GM21619 (cell line): ENCODE data around the gene C6orf120.
A peak's percentile ranks its signal among the peaks of the same experiment; 100 is the strongest.
"Not testable (repeated sequence)": the region's sequence is repeated elsewhere in the genome, so short reads cannot be mapped to it uniquely, and the experiment has no call there.

Experiments used
- ATAC-seq: cut with Tn5 transposase; IDR thresholded peaks from one replicate; pipeline ENCODE4 v1.9.1; 2021; ENCODE audit not compliant: unreplicated experiment

Gene C6orf120

GRCh38 chr6:169678342-169678741 is 23.6 kb upstream of the C6orf120 start:
- no peak for ATAC-seq

- ATAC-seq = no peak
Observed at GRCh38 chr6:169684056-169684455, 17.9 kb upstream of the C6orf120 start.

- no peak for ATAC-seq
Observed at GRCh38 chr6:169685860-169686259, 16.1 kb upstream of the C6orf120 start.

GRCh38 chr6:169689287-169689686 is 12.6 kb upstream of the C6orf120 start:
- ATAC-seq = no peak

- ATAC-seq = no peak
Observed at GRCh38 chr6:169691260-169691659, 10.7 kb upstream of the C6orf120 start.

GRCh38 chr6:169692516-169692915 is 9.4 kb upstream of the C6orf120 start:
- ATAC-seq = no peak

GRCh38 chr6:169695131-169695530 is 6.8 kb upstream of the C6orf120 start:
- ATAC-seq = no peak

- ATAC-seq = not testable (repeated sequence)
Observed at GRCh38 chr6:169697115-169697514, 4.8 kb upstream of the C6orf120 start.

GRCh38 chr6:169700296-169700695 is 1.6 kb upstream of the C6orf120 start:
- no peak for ATAC-seq

- peak; percentile 11 for ATAC-seq
Observed at GRCh38 chr6:169701311-169701953, 494 bp upstream of the C6orf120 start.

GRCh38 chr6:169702840-169703246 is 917 bp downstream of the C6orf120 start:
- ATAC-seq = peak; percentile 16

- no peak for ATAC-seq
Observed at GRCh38 chr6:169707772-169708171, 5.8 kb downstream of the C6orf120 start.

- peak; percentile 58 for ATAC-seq
Observed at GRCh38 chr6:169709293-169709692, 7.4 kb downstream of the C6orf120 start.

GRCh38 chr6:169710009-169710408 is 8.1 kb downstream of the C6orf120 start:
- no peak for ATAC-seq

GRCh38 chr6:169714178-169714577 is 12.3 kb downstream of the C6orf120 start:
- ATAC-seq = no peak

- no peak for ATAC-seq
Observed at GRCh38 chr6:169714595-169714994, 12.7 kb downstream of the C6orf120 start.

- ATAC-seq = no peak
Observed at GRCh38 chr6:169719117-169719516, 17.2 kb downstream of the C6orf120 start.

GRCh38 chr6:169720207-169720855 is 18.4 kb downstream of the C6orf120 start:
- ATAC-seq = no peak

GRCh38 chr6:169722362-169723199 is 20.7 kb downstream of the C6orf120 start:
- peak; percentile 25 for ATAC-seq

GRCh38 chr6:169723200-169723909 is 21.4 kb downstream of the C6orf120 start:
- ATAC-seq = peak; percentile 29

- peak; percentile 34 for ATAC-seq
Observed at GRCh38 chr6:169723991-169724493, 22.1 kb downstream of the C6orf120 start.
